Measurements from ENCODE around the gene FBXO31.
"Not testable (repeated sequence)": the region's sequence is repeated elsewhere in the genome, so short reads cannot be mapped to it uniquely, and the experiment has no call there.

DNA sequence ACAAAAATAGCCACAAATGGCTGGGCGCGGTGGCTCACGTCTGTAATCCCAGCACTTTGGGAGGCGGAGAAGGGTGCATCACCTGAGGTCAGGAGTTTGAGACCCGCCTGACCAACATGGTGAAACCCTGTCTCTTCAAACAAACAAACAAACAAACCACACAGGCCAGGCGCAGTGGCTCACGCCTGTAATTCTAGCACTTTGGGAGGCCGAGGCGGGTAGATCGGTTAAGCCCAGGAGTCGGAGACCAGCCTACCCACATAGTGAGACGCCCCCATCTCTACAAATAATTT, 1.2 kb upstream of the FBXO31 start:
- not testable (repeated sequence) for TF ChIP-seq EZH2 (IDR thresholded peaks at IDR 0.05; ENCODE audit: borderline replicate concordance, insufficient read depth, low read length, poor library complexity, severe bottlenecking); POLR2AphosphoS5 (IDR thresholded peaks at IDR 0.05); RAD21 (conservative IDR thresholded peaks at IDR 0.05); SMC3 (conservative IDR thresholded peaks at IDR 0.05; ENCODE audit: poor library complexity)
- TF ChIP-seq, protein P1, sequence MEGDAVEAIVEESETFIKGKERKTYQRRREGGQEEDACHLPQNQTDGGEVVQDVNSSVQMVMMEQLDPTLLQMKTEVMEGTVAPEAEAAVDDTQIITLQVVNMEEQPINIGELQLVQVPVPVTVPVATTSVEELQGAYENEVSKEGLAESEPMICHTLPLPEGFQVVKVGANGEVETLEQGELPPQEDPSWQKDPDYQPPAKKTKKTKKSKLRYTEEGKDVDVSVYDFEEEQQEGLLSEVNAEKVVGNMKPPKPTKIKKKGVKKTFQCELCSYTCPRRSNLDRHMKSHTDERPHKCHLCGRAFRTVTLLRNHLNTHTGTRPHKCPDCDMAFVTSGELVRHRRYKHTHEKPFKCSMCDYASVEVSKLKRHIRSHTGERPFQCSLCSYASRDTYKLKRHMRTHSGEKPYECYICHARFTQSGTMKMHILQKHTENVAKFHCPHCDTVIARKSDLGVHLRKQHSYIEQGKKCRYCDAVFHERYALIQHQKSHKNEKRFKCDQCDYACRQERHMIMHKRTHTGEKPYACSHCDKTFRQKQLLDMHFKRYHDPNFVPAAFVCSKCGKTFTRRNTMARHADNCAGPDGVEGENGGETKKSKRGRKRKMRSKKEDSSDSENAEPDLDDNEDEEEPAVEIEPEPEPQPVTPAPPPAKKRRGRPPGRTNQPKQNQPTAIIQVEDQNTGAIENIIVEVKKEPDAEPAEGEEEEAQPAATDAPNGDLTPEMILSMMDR (IDR thresholded peaks at IDR 0.05; ENCODE audit: poor library complexity, severe bottlenecking), result not testable (repeated sequence)
